Measurements from ENCODE around the gene PDZRN3. TPM values are rescaled to one million over a fixed set of nuclear protein-coding genes. Genes with fewer than 3 reads are reported as not detected.
"Not testable (repeated sequence)": the region's sequence is repeated elsewhere in the genome, so short reads cannot be mapped to it uniquely, and the experiment has no call there.

Gene PDZRN3
- total and polyA plus RNA-seq, 12 donors = 17.7 to 143 (median 74.6) TPM

GRCh38 chr3:73572368-73572767, 52.4 kb downstream of the PDZRN3 start:
- 66 to 67% methylated on average over 3 of the region's 3 CpGs for WGBS, 2 donors
- TF ChIP-seq CTCF (IDR thresholded peaks at IDR 0.05) = no peak
- no peaks in the 10 kb centered on the region for H3K27me3 ChIP-seq
- no peaks in the 10 kb centered on the region for H3K9me3 ChIP-seq
- no peak for DNase-seq
- H3K4me3 ChIP-seq = no peak overlapping the region
- H3K36me3 ChIP-seq = no peaks in the 10 kb centered on the region
- no peak for ATAC-seq
- peak overlapping the region in 1 of 10 donors; percentile 24 for H3K27ac ChIP-seq
- peaks cover 5 to 94% (median 31%) of the 10 kb centered on the region in 9 donors for H3K4me1 ChIP-seq
- intact Hi-C loops (cut with DNase I) = no loop called here

- peaks cover 0 to 89% (median 31%) of the 10 kb centered on the region in 9 donors for H3K4me1 ChIP-seq
- ATAC-seq = peak in 1 of 8 donors; percentile 38
- intact Hi-C loops (cut with DNase I) = no loop called here
These were observed 53.4 kb downstream of the PDZRN3 start for GRCh38 chr3:73571238-73571794.

GRCh38 chr3:73569246-73569760, 55.4 kb downstream of the PDZRN3 start:
- DNase-seq (no peak), ATAC-seq (peak in 6 of 8 donors; percentile 17 to 42 (median 26))
- whole genome bisulfite sequencing, 2 donors = 72 to 83% methylated on average over 8 of the region's 8 CpGs
- TF ChIP-seq CTCF (IDR thresholded peaks at IDR 0.05) = no peak
- intact Hi-C loops (cut with DNase I) = no loop called here
- Histone ChIP-seq H3K27me3 (no peaks in the 10 kb centered on the region), H3K36me3 (no peaks in the 10 kb centered on the region), H3K4me1 (peaks cover 0 to 71% (median 25%) of the 10 kb centered on the region in 9 donors), H3K9me3 (no peaks in the 10 kb centered on the region), H3K4me3 (no peak overlapping the region), H3K27ac (peak overlapping the region in 1 of 10 donors; percentile 22)

More at GRCh38 chr3:73571238-73571794, 53.4 kb downstream of the PDZRN3 start:
- H3K36me3 ChIP-seq = no peaks in the 10 kb centered on the region
- DNase-seq = no peak
- H3K27ac ChIP-seq = peak overlapping the region in 5 of 10 donors; percentile 9 to 28 (median 16)
- H3K9me3 ChIP-seq = no peaks in the 10 kb centered on the region
- H3K4me3 ChIP-seq = no peak overlapping the region
- H3K27me3 ChIP-seq = no peaks in the 10 kb centered on the region
- 38 to 40% methylated on average over 10 of the region's 10 CpGs for WGBS, 2 donors
- no peak for TF ChIP-seq CTCF (IDR thresholded peaks at IDR 0.05)

GRCh38 chr3:73568371-73568862, 56.3 kb downstream of the PDZRN3 start:
- ATAC-seq (peak in 7 of 8 donors; percentile 39 to 87 (median 68)), DNase-seq (peak in 1 of 2 donors; percentile 42)
- no peaks in the 10 kb centered on the region for H3K36me3 ChIP-seq
- TF ChIP-seq CTCF (IDR thresholded peaks at IDR 0.05) = no peak
- no peaks in the 10 kb centered on the region for H3K27me3 ChIP-seq
- intact Hi-C loops (cut with DNase I) = no loop called here
- no peak overlapping the region for H3K4me3 ChIP-seq
- H3K4me1 ChIP-seq = peaks cover 0 to 74% (median 25%) of the 10 kb centered on the region in 9 donors
- WGBS, 2 donors = 59 to 74% methylated on average over 5 of the region's 5 CpGs
- H3K27ac ChIP-seq = peak overlapping the region in 4 of 10 donors; percentile 22 to 58 (median 46)
- no peaks in the 10 kb centered on the region for H3K9me3 ChIP-seq

- not testable (repeated sequence) for H3K36me3 ChIP-seq, H3K27ac ChIP-seq, H3K4me3 ChIP-seq, DNase-seq, ATAC-seq, H3K9me3 ChIP-seq, H3K27me3 ChIP-seq
- intact Hi-C loops (cut with DNase I) = loop anchor here in 1 of 10 donors (1.0 kb wide), 1 partner anchor 49 kb away; no protein-coding TSS in a partner anchor
- peaks cover 0 to 68% (median 20%) of the 10 kb centered on the region in 9 donors for H3K4me1 ChIP-seq
- WGBS, 2 donors = 90 to 95% methylated on average over 12 of the region's 12 CpGs
These were observed 59.4 kb downstream of the PDZRN3 start for GRCh38 chr3:73565374-73565773.
